ENCODE data around the gene SPACA7. TPM values are rescaled to one million over a fixed set of nuclear protein-coding genes. Genes with fewer than 3 reads are reported as not detected.
A peak's percentile ranks its signal among the peaks of the same experiment; 100 is the strongest.

The SPACA7 gene
- total and polyA plus RNA-seq, 2 of the 13 experiments (the other 11 are each of a cell fraction or from before 2014, with no cell fraction given), result not detected

GRCh38 chr13:112434032-112434431, 57.9 kb downstream of the SPACA7 start (continued):
- TF ChIP-seq ZNF703 (CRISPR knock-in tag; IDR thresholded peaks at IDR 0.05; ENCODE audit: borderline replicate concordance) (no peak), ZNF615 (CRISPR knock-in tag; IDR thresholded peaks at IDR 0.05; ENCODE audit: borderline replicate concordance) (no peak)

- in situ Hi-C loops (cut with HindIII; ENCODE audit: extremely low pct_ligation_motif_present, low pct_unique_long_range_greater_than_20kb), result loop anchor here (25.0 kb wide), 1 partner anchor 223 kb away; no protein-coding TSS in a partner anchor
- no peaks in the 10 kb centered on the region for H3K4me1 ChIP-seq (ENCODE audit: insufficient read depth, low read length)
- H2AFZ ChIP-seq (ENCODE audit: low read length), result no peak overlapping the region
- ATAC-seq (no peak), FAIRE-seq (no peak), DNase-seq (ENCODE audit: low spot score) (no peak)
- intact Hi-C loops (cut with micrococcal nuclease; ENCODE audit: unreplicated experiment), result no loop called here
- peaks cover 0 to 11% of the 10 kb centered on the region in 2 experiments; a peak in 2 of 5 replicates for H3K27me3 ChIP-seq (ENCODE audit: control insufficient read depth in 1 of 2, insufficient read depth in 2 of 2, low read length in 2 of 2)
- no peaks in the 10 kb centered on the region for H3K36me3 ChIP-seq (replicated peaks in 1 of 2; ENCODE audit: control insufficient read depth in 1 of 2, insufficient read depth in 2 of 2, low read length in 2 of 2)
- H3K4me2 ChIP-seq (ENCODE audit: low read depth, low read length), result no peak overlapping the region
- H3K9me3 ChIP-seq (ENCODE audit: low read length), result peaks cover 7% of the 10 kb centered on the region
- CTCF ChIA-PET (ENCODE audit: low intra/inter-chr PET ratio, low total read pairs), result no interaction called here
- H3K27ac ChIP-seq (ENCODE audit: extremely low read length, insufficient read depth, low read length), result no peak overlapping the region
- H3K9ac ChIP-seq (ENCODE audit: insufficient read depth, low read depth, low read length), result no peak overlapping the region
- no peak overlapping the region for H3K4me3 ChIP-seq (replicated peaks in 1 of 3; ENCODE audit: insufficient read depth in 1 of 3, low read depth in 2 of 3, low read length in 3 of 3)
- POLR2A ChIA-PET, result no interaction called here
- BruUV-seq (replicated peaks), result no TSS peak
- H3K79me2 ChIP-seq (ENCODE audit: insufficient read depth, low read length), result no peaks in the 10 kb centered on the region
- no peak for TF ChIP-seq ZNF3 (CRISPR knock-in tag; IDR thresholded peaks at IDR 0.05)
- TF ChIP-seq, protein P1, sequence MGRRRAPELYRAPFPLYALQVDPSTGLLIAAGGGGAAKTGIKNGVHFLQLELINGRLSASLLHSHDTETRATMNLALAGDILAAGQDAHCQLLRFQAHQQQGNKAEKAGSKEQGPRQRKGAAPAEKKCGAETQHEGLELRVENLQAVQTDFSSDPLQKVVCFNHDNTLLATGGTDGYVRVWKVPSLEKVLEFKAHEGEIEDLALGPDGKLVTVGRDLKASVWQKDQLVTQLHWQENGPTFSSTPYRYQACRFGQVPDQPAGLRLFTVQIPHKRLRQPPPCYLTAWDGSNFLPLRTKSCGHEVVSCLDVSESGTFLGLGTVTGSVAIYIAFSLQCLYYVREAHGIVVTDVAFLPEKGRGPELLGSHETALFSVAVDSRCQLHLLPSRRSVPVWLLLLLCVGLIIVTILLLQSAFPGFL (CRISPR knock-in tag; IDR thresholded peaks at IDR 0.05), result no peak
- TF ChIP-seq, protein P2, sequence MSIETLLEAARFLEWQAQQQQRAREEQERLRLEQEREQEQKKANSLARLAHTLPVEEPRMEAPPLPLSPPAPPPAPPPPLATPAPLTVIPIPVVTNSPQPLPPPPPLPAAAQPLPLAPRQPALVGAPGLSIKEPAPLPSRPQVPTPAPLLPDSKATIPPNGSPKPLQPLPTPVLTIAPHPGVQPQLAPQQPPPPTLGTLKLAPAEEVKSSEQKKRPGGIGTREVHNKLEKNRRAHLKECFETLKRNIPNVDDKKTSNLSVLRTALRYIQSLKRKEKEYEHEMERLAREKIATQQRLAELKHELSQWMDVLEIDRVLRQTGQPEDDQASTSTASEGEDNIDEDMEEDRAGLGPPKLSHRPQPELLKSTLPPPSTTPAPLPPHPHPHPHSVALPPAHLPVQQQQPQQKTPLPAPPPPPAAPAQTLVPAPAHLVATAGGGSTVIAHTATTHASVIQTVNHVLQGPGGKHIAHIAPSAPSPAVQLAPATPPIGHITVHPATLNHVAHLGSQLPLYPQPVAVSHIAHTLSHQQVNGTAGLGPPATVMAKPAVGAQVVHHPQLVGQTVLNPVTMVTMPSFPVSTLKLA (IDR thresholded peaks at IDR 0.05), result peak; percentile 99
- H4K20me1 ChIP-seq (ENCODE audit: insufficient read depth, low read length), result no peaks in the 10 kb centered on the region
- 23% methylated on average over 12 of the region's 12 CpGs for WGBS (ENCODE audit: low lambda C conversion rate)
These were observed 58.9 kb downstream of the SPACA7 start for GRCh38 chr13:112434937-112435523.

Measured in HepG2 (cell line).